HG03066 (cell line): ENCODE measurements around the gene THSD7B.
"Not testable (repeated sequence)": the region's sequence is repeated elsewhere in the genome, so short reads cannot be mapped to it uniquely, and the experiment has no call there.

Experiments used
- ATAC-seq: cut with Tn5 transposase; IDR thresholded peaks from one replicate; pipeline ENCODE4 v1.9.1; 2021; ENCODE audit warnings: low read depth; ENCODE audit not compliant: unreplicated experiment

THSD7B gene

DNA sequence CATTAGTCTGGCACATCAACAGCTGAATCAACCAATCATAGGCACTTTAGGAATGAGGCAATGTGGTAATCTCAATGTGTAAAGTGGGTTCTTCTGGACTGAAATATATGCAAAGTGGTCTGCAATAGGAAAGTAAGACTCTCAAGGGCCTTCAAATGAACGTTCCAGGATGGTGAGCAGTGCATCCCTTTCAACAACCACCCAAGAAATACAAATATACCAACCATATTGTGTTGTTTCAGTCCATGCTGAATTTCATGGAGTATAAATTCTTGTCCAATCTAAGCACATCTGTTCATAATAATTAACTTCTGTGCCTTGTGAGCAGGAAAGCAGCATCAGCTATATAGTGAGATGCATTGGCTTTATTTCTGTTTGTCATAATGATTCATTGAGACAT lies 556.2 kb downstream of the THSD7B start:
- ATAC-seq = no peak

DNA sequence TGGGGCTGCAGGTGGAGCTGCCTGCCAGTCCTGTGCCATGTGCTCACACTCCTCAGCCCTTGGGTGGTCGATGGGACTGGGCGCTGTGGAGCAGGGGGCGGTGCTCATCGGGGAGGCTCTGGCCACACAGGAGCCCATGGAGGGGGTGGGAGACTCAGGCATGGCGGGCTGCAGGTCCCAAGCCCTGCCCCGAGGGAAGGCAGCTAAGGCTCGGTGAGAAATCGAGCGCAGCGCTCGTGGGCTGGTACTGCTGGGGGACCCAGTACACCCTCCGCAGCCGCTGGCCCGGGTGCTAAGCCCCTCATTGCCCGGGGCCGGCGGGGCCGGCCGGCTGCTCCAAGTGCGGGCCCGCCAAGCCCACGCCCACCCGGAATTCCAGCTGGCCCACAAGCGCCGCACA lies 566.2 kb downstream of the THSD7B start:
- not testable (repeated sequence) for ATAC-seq

DNA sequence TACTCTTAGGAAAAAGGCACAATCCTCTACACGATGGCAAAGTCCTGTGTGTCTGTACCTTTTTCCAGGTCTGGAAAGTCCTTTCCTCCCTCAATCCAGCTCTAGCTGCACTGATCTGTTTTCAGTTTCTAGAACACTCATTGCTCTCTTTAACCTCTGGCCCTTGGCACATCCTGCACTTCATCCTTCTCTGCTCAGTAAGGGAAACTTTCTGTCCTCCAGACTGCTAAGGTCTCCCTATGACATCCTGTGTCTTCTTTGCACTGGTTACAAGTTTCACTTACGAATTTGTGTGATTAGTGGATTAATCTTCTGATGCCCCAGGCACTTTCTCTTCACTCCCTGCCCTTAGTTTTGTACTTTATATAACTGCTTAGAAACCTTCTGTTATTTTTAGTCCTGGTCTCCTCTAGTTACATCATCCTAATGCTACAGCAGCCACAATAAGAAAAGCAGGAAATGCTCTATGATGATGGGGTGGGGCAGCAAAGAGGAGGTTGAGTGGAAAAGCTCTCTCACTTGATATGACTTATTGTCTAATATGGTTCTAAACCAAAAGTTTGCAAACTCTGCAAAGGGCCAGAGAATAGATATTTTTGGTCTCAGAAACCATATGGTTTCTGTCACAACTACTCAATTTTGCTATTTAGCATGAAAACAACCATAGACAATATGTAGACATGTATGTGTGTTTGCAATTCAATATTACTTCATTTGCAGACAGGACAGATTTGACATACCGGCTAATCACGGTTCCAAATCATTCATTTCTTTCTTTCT lies 568.2 kb downstream of the THSD7B start:
- ATAC-seq = no peak

DNA sequence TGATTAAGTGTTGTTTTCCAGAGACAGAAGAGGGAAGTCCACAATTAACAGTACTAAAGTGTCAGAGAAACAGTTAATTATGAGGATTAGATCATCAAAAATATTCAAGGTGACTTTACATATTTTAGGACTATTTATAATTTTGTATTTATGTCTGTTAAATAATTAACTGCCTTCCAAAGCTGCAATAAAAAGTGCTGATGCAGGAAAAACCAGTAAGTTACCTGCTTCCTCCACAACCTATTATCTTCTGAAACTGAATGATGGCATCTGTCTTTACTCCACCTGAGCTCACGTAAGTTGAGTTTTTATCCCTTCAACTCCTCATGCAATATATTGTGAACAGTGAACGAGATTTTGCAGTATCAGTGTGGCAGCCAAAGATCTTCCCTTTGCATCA lies 570.7 kb downstream of the THSD7B start:
- ATAC-seq = no peak

DNA sequence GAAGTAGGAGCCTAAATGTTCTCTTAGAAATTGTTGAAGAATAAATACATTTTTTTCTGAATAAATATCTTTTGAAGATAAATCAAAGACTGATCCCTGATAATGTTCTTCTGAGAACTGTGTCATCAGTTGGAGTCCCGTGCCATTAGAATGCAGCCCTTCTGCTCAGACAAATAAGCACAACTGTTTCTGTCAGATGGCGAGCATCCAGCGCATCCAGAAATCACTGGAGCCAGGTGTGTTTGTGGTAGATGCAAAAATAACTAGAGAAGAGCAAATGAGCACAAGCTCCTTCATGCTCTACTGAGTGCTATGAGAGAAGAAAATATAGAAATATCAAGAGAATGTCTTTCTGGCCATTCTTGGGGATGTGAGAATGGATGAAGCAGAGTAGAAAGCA lies 573.7 kb downstream of the THSD7B start:
- no peak for ATAC-seq

DNA sequence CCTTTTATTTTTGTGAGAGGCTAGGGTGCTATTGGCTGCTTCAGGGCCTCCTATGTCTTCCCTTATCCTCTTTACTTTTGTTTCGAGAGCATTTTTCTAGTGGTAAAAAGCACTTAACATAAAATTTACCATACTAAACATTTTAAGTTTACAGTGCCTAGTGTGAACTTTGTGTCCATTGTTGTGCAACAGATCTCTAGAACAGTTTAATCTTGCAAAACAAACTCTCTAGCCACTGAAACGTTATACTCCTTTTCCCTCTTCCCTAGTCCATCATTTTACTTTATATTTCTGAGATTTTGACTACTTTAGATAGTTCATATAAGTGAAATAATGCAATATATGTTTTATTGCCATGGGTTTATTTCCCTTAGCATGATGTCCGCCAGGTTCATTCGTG lies 580.6 kb downstream of the THSD7B start:
- ATAC-seq = no peak

DNA sequence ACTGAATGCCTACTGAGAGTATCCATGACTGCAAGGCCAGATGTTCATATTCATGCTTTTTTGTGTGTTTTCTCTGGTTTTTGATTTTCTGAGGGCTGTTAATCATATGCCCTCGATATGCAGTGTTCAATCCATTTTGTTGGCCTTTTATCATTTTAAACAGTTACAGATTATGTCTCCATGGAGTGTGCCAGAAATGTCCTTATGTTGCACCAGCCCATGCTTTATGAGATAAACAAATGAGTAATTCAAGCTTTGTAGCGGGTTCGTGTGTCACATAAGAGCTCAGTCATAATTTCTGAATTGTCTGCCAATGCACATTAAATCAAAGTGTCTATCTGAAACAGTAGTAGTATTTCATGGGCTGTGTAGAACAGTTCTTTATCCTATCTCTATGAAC lies 583.0 kb downstream of the THSD7B start:
- no peak for ATAC-seq

DNA sequence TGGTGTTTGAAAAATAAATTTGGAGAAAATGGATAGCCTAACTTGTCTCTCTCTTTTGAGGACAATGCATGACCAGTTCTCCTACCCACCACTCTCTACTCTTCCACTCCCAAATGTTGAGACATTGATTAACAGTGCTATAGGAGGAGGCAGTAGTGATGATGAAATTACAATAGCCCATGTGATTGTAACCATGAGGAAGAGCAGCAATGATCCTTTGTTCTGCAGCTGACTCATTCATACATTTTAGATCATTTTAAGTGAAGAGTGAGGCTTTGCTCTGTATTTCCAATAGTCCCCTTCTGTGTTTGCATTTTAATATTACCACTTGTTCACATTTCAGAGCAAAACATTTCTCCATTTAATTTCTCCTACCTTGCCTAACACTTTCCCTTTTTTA lies 592.3 kb downstream of the THSD7B start:
- ATAC-seq = no peak

DNA sequence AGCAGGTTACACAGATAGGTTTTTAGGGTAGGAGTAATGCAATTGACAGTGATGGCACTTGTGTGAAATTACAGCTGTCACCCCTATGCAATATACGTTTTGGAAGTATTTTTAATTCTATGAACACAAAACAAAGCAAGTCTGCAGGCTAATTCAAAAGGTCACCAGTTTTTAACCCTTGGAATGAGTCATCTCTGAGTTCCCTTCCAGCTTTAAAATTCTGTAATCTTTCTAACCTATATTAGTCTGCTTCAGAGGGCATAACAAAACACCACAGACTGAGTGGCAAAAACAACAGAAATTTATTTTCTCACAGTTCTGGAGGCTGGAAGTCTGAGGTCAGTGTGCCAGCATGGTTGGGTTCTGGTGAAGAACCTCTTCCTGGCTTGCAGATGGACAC lies 602.0 kb downstream of the THSD7B start:
- ATAC-seq = no peak

DNA sequence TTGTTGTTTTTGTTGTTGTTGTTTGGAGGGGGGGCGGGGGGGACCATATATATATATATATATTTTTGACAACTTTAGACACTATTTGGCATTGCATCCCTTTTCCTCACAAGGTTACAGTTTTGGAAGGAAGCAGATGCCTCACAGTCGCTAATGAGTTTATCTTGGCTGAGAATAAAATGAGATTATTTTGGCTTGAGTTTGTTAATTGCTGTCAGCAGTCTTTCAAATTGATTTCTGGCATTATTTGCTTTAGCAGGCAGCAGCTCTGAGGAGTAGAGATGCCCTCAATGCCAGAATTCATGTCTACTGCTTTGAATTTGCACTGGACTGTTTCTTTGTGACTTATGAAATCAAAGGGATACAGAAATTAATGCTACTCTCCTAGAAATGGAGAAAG lies 603.8 kb downstream of the THSD7B start:
- ATAC-seq = no peak

DNA sequence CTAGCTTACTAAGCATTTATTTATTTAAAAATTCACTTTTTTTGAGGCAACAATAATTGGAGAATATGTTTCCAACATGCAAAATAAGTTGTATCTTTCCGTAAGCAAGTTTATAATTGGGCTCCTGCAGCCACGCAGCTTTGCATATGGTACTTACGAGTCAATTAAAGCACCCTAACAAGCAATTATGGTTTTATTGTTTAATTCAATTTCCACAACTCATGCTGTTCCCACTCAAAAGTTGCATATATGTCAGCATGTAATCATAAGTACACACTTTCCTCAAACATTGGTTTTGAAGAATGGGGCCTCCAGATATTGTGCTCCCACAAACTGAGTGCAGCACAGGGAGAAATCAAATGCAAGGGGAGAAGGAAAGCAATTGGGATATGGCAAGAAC lies 613.8 kb downstream of the THSD7B start:
- ATAC-seq = no peak

DNA sequence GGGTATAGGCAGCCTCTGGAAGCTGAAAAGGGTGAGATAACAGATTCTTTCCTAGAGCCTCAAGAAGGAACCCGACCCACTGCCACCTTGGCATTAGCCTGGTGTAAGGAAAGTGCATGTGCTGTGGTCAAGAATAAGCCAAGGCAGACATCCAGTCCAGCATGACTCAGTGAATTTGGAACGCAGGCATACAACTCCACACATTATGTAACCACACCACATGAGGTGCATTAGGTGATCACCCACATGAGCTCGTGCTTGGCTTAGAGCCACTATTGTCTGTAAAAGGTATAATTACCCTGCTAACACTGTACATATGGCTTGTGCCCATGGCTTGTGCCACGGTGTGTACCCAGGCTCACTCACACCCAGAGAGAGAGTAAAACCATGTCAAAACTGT lies 615.3 kb downstream of the THSD7B start:
- no peak for ATAC-seq

DNA sequence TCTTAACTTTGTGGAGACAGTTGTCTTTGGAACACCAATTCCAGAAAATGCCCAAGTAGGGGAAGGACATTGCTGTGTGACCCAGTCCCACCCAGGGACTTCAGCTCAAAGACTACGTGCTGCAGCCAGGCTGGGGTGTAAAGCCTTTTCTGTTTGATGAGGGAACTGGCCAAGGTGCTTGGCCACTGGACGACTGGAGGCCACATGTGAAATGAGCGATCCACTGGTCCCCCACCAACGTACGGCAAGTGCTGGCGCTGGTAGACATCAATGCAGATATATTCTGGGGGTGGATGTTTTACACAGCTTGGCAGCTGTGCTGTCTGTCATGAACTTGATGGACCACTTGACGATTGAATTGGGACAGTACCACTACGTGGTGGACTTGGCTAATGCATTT lies 616.4 kb downstream of the THSD7B start:
- ATAC-seq = no peak

DNA sequence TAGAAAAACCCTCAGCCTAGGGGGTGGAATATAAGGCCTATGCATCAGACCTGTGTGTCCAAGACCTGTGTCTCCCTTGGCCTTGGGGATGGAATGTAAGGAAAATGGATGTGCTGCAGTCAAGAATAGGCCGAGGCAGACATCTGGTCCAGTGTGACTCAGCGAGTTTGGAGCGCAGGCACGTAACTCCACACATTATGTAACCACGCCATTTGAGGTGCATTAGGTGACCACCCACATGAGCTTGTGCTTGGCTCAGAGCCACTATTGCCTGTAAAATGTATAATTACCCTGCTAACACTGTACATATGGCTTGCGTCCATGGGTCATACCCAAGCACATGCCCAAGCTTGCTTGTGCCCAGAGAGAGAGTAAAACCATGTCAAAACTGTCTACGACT lies 618.0 kb downstream of the THSD7B start:
- no peak for ATAC-seq

DNA sequence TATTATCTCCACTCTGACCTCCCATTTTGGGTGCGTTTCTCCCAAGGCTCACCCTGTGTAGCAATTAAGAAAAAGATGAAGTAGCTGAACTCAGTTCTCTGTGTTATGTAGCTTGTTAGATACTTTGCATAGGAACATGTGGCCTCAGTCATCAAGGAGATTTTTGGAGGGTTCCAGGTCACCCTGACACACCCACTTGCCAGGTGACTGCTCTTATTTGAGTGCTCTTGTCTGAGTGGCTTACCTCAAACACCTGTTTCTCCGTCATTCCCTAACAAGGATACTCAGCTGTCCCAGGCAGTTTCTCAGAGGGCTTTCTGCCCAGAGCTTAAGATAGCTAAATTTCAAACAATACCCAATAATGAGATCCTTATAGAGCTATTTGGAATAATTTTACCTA lies 621.7 kb downstream of the THSD7B start:
- no peak for ATAC-seq

DNA sequence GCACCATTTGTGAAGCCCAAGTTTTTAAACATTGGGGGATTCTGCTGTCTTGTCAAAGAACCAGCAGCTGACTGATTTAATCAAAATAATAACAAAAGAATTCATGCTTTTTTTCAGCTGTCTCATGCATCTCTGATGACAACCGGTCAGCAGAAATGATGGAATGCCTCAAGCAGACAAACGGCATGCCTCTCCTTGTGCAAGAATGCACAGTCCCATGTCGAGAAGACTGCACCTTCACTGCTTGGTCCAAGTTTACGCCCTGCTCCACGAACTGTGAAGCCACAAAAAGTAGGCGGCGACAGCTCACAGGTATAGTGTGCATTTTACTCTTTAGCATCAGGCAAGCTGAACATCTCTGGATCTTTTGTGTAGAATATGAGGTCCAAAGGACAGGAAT lies 640.2 kb downstream of the THSD7B start:
- ATAC-seq = no peak

DNA sequence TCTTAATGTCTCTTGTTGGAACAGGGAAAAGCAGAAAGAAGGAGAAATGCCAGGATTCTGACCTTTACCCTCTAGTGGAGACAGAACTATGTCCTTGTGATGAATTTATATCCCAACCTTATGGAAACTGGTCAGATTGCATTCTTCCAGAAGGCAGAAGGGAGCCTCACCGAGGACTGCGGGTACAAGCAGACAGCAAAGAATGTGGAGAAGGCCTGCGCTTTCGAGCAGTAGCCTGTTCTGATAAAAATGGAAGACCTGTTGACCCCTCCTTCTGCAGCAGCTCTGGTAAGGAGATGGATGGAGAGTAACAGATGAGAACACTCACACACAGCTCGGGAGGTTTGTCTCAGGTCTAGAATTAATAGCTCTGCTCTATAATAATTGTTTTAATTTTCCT lies 646.2 kb downstream of the THSD7B start:
- no peak for ATAC-seq

DNA sequence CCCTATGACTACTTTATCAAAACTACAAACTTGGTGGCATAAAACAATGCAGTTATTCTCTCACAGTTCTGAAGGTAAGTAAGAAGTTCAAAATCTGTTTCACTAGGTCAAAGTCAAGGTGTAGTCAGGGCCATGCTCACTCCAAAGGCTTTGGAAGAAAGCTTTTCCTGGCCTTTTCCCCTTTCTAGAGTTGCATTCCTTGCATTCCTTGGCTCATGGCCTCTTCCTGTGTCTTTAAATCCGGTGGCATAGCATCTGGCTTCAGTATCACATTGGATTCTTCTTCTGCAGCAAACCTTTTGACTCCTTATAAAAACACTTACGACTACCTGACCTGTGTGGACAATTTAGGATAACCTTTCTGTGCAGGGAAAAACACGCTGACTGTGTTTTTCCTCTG lies 655.4 kb downstream of the THSD7B start:
- ATAC-seq = no peak

DNA sequence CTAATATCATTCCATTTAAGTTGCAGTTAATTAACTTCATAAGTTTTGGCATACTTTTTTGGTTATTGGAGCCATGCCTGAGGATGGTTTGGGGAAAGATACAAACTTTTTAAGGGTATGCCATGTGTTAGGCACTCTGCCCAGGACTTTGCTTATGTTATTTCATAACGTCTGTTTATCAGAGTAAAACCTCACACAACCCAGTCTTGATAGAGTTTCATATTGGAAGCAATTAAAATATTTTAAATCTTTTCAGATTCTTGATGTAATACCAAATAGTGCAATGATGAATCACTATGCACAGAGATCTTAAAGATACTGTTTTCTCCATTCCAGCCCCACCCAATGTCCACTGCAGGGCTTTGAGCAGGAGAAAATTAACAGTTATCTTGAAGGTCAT lies 669.8 kb downstream of the THSD7B start:
- ATAC-seq = no peak

DNA sequence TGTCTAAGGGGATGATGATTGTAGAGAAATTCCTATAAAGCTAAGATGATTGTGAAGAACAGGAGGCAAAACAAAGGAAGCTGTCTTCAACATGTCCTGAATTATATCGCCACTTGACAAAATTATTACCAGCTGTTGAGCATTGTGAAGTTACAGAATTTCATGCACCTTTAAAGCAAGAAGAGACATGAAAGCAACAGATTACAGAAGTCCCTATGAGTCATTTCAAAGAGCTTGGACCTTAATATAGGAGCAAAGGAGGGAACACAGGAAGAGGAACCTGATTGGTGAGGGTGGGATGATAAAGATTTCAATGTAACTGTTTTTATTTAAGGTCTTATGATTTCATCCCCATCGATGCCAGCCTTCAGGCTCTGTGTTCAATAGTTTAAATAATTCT lies 672.0 kb downstream of the THSD7B start:
- no peak for ATAC-seq

DNA sequence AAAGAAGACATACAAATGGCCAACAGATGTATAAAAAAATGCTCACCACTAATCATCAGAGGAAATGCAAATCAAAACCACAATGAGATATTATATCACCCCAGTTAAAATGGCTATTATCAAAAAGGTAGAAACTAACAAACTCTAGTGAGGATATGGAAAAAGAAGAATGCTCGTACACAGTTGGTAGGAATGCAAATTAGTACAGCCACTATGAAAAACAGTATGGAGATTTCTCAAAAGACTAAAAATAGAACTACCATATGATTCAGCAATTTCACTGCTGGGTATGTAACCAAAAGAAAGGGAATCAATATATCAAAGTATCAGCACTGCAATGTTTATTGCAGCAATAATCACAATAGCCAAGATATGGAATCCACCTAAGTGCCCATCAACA lies 679.6 kb downstream of the THSD7B start:
- no peak for ATAC-seq

DNA sequence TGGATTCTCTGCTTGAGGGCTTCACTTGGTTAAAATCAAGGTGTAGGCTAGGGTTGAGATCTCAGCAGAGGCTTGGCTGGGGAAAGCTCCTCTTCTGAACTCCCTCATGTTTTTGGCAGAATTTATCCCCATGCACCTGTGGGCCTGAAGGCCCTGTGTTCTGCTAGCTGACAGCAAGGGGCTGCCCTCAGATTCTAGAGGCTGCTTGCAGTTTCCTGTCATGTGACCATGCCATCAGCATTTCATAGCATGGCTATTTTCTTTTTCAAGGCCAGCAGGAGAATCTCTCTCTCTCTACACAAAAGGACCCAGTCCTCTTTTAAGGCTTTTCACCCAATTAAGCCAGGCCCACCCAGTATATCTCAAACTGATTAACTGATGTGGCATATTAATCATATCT lies 684.1 kb downstream of the THSD7B start:
- ATAC-seq = no peak

DNA sequence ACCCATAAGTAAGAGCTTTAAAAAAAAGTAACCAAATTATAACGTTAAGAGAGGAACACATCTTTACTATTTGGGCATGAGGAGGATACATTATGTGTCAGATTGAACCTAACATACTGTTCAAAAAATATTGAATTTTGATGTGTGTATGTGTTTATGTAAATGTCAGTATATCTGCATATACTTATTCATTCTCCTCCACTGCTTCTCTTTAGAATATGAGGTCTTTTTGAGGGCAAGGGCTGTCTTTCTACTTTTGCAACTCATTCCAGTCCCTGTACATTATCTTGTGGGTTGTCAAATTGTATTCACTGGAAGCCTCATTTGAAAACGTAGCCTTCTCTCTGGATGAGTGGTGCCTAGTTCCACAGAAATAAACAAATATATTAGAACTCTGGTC lies 689.5 kb downstream of the THSD7B start:
- no peak for ATAC-seq
